ENCODE data around the gene AK5.

AK5 gene

GRCh38 chr1:77424236-77424635, 142.4 kb downstream of the AK5 start:
- H3K23ac ChIP-seq (ENCODE audit: low read depth, low read length, poor library complexity) = no peak overlapping the region

GRCh38 chr1:77428068-77428467, 146.2 kb downstream of the AK5 start:
- H3K9me3 ChIP-seq (replicated peaks in 1 of 2; ENCODE audit: control insufficient read depth in 2 of 2, insufficient read depth in 1 of 2, low read depth in 1 of 2, low read length in 2 of 2) = peaks cover 0 to 28% of the 10 kb centered on the region in 2 donors
- no peak overlapping the region for H3K4me2 ChIP-seq (ENCODE audit: insufficient read depth, low read length, poor library complexity, severe bottlenecking)
- no peaks in the 10 kb centered on the region for H3K36me3 ChIP-seq (replicated peaks in 1 of 2; ENCODE audit: control insufficient read depth in 2 of 2, insufficient read depth in 2 of 2, low read length in 2 of 2)
- H3K27ac ChIP-seq (replicated peaks; ENCODE audit: low read length) = no peak overlapping the region
- DNase-seq (ENCODE audit: low spot score) = no peak
- no peak overlapping the region for H2AK5ac ChIP-seq (ENCODE audit: low read depth, low read length)
- no peaks in the 10 kb centered on the region for H3K4me1 ChIP-seq (ENCODE audit: control insufficient read depth in 2 of 2, insufficient read depth in 1 of 2, low read depth in 1 of 2, low read length in 2 of 2)
- no peak overlapping the region for H3K4me3 ChIP-seq (ENCODE audit: low read length in 2 of 2)
- no peak overlapping the region for H3K23ac ChIP-seq (ENCODE audit: low read depth, low read length, poor library complexity)
- no peak overlapping the region for H2BK15ac ChIP-seq (ENCODE audit: low read length)
- H2AFZ ChIP-seq (ENCODE audit: low read length) = no peak overlapping the region
- no peak overlapping the region for H4K91ac ChIP-seq (ENCODE audit: low read depth, low read length, poor library complexity)
- no peak overlapping the region for H2BK5ac ChIP-seq (ENCODE audit: low read length)
- no peak overlapping the region for H3K4ac ChIP-seq (ENCODE audit: low read length)
- WGBS, 2 donors (ENCODE audit: extremely low coverage in 2 of 2, insufficient read length in 2 of 2, insufficient replicate concordance in 1 of 2) = no CpG with 5 or more reads among the region's 1 CpG
- no peak overlapping the region for H2BK12ac ChIP-seq (ENCODE audit: low read length)
- H2BK120ac ChIP-seq (ENCODE audit: low read depth, low read length) = no peak overlapping the region
- H3K9ac ChIP-seq (ENCODE audit: low read depth, low read length, poor library complexity) = no peak overlapping the region
- no peaks in the 10 kb centered on the region for H3K79me1 ChIP-seq (ENCODE audit: low read depth, low read length)
- H3K27me3 ChIP-seq (ENCODE audit: control insufficient read depth in 3 of 3, insufficient read depth in 3 of 3, low read depth in 1 of 3, low read length in 3 of 3) = no peaks in the 10 kb centered on the region
- H4K8ac ChIP-seq (ENCODE audit: low read depth, low read length) = no peak overlapping the region
- H3K18ac ChIP-seq (ENCODE audit: low read length) = no peak overlapping the region
- no peak overlapping the region for H3K14ac ChIP-seq (ENCODE audit: low read length)

More at GRCh38 chr1:77424236-77424635, 142.4 kb downstream of the AK5 start:
- Histone ChIP-seq H3K9ac (ENCODE audit: low read depth, low read length, poor library complexity) (no peak overlapping the region), H3K4me2 (ENCODE audit: insufficient read depth, low read length, poor library complexity, severe bottlenecking) (no peak overlapping the region), H3K14ac (ENCODE audit: low read length) (no peak overlapping the region), H2BK15ac (ENCODE audit: low read length) (no peak overlapping the region), H3K4ac (ENCODE audit: low read length) (no peak overlapping the region), H3K27me3 (ENCODE audit: control insufficient read depth in 3 of 3, insufficient read depth in 3 of 3, low read depth in 1 of 3, low read length in 3 of 3) (no peaks in the 10 kb centered on the region), H3K27ac (replicated peaks; ENCODE audit: low read length) (no peak overlapping the region), H3K79me1 (ENCODE audit: low read depth, low read length) (no peaks in the 10 kb centered on the region), H3K36me3 (replicated peaks in 1 of 2; ENCODE audit: control insufficient read depth in 2 of 2, insufficient read depth in 2 of 2, low read length in 2 of 2) (no peaks in the 10 kb centered on the region), H2AK5ac (ENCODE audit: low read depth, low read length) (no peak overlapping the region), H2AFZ (ENCODE audit: low read length) (no peak overlapping the region), H2BK120ac (ENCODE audit: low read depth, low read length) (no peak overlapping the region), H3K4me3 (ENCODE audit: low read length in 2 of 2) (no peak overlapping the region), H4K91ac (ENCODE audit: low read depth, low read length, poor library complexity) (no peak overlapping the region), H2BK5ac (ENCODE audit: low read length) (no peak overlapping the region), H3K4me1 (ENCODE audit: control insufficient read depth in 2 of 2, insufficient read depth in 1 of 2, low read depth in 1 of 2, low read length in 2 of 2) (no peaks in the 10 kb centered on the region), H3K9me3 (replicated peaks in 1 of 2; ENCODE audit: control insufficient read depth in 2 of 2, insufficient read depth in 1 of 2, low read depth in 1 of 2, low read length in 2 of 2) (peaks cover 0 to 32% of the 10 kb centered on the region in 2 donors), H3K18ac (ENCODE audit: low read length) (no peak overlapping the region), H2BK12ac (ENCODE audit: low read length) (no peak overlapping the region), H4K8ac (ENCODE audit: low read depth, low read length) (no peak overlapping the region)
- no peak for DNase-seq (ENCODE audit: low spot score)

- H3K4me3 ChIP-seq (ENCODE audit: low read length in 2 of 2) = no peak overlapping the region
- no peak for DNase-seq (ENCODE audit: low spot score)
These were observed 149.3 kb downstream of the AK5 start for GRCh38 chr1:77430966-77431690.

GRCh38 chr1:77433934-77434333, 152.1 kb downstream of the AK5 start:
- Histone ChIP-seq H2AFZ (ENCODE audit: low read length) (no peak overlapping the region), H2AK5ac (ENCODE audit: low read depth, low read length) (no peak overlapping the region), H3K9me3 (replicated peaks in 1 of 2; ENCODE audit: control insufficient read depth in 2 of 2, insufficient read depth in 1 of 2, low read depth in 1 of 2, low read length in 2 of 2) (peaks cover 0 to 5% of the 10 kb centered on the region in 2 donors), H3K27ac (replicated peaks; ENCODE audit: low read length) (no peak overlapping the region), H2BK12ac (ENCODE audit: low read length) (no peak overlapping the region), H3K4me1 (ENCODE audit: control insufficient read depth in 2 of 2, insufficient read depth in 1 of 2, low read depth in 1 of 2, low read length in 2 of 2) (no peaks in the 10 kb centered on the region), H3K36me3 (replicated peaks in 1 of 2; ENCODE audit: control insufficient read depth in 2 of 2, insufficient read depth in 2 of 2, low read length in 2 of 2) (no peaks in the 10 kb centered on the region), H3K4ac (ENCODE audit: low read length) (no peak overlapping the region), H4K91ac (ENCODE audit: low read depth, low read length, poor library complexity) (no peak overlapping the region), H2BK5ac (ENCODE audit: low read length) (no peak overlapping the region), H3K23ac (ENCODE audit: low read depth, low read length, poor library complexity) (no peak overlapping the region), H3K18ac (ENCODE audit: low read length) (no peak overlapping the region), H3K4me3 (ENCODE audit: low read length in 2 of 2) (no peak overlapping the region), H2BK120ac (ENCODE audit: low read depth, low read length) (no peak overlapping the region), H3K14ac (ENCODE audit: low read length) (no peak overlapping the region), H3K9ac (ENCODE audit: low read depth, low read length, poor library complexity) (no peak overlapping the region), H2BK15ac (ENCODE audit: low read length) (no peak overlapping the region), H3K79me1 (ENCODE audit: low read depth, low read length) (no peaks in the 10 kb centered on the region), H4K8ac (ENCODE audit: low read depth, low read length) (no peak overlapping the region), H3K27me3 (ENCODE audit: control insufficient read depth in 3 of 3, insufficient read depth in 3 of 3, low read depth in 1 of 3, low read length in 3 of 3) (no peaks in the 10 kb centered on the region), H3K4me2 (ENCODE audit: insufficient read depth, low read length, poor library complexity, severe bottlenecking) (no peak overlapping the region)
- WGBS, 2 donors (ENCODE audit: extremely low coverage in 2 of 2, insufficient read length in 2 of 2, insufficient replicate concordance in 1 of 2) = no CpG with 5 or more reads among the region's 3 CpGs
- no peak for DNase-seq (ENCODE audit: low spot score)

More at GRCh38 chr1:77430966-77431690, 149.3 kb downstream of the AK5 start:
- Histone ChIP-seq H3K18ac (ENCODE audit: low read length) (no peak overlapping the region), H3K36me3 (replicated peaks in 1 of 2; ENCODE audit: control insufficient read depth in 2 of 2, insufficient read depth in 2 of 2, low read length in 2 of 2) (no peaks in the 10 kb centered on the region), H3K4me1 (ENCODE audit: control insufficient read depth in 2 of 2, insufficient read depth in 1 of 2, low read depth in 1 of 2, low read length in 2 of 2) (no peaks in the 10 kb centered on the region), H2AFZ (ENCODE audit: low read length) (no peak overlapping the region), H3K4me2 (ENCODE audit: insufficient read depth, low read length, poor library complexity, severe bottlenecking) (no peak overlapping the region), H2BK120ac (ENCODE audit: low read depth, low read length) (no peak overlapping the region), H4K8ac (ENCODE audit: low read depth, low read length) (no peak overlapping the region), H3K14ac (ENCODE audit: low read length) (no peak overlapping the region), H2BK15ac (ENCODE audit: low read length) (no peak overlapping the region), H2AK5ac (ENCODE audit: low read depth, low read length) (no peak overlapping the region), H2BK5ac (ENCODE audit: low read length) (no peak overlapping the region), H3K79me1 (ENCODE audit: low read depth, low read length) (no peaks in the 10 kb centered on the region), H3K9me3 (replicated peaks in 1 of 2; ENCODE audit: control insufficient read depth in 2 of 2, insufficient read depth in 1 of 2, low read depth in 1 of 2, low read length in 2 of 2) (peaks cover 0 to 18% of the 10 kb centered on the region in 2 donors), H3K9ac (ENCODE audit: low read depth, low read length, poor library complexity) (no peak overlapping the region), H3K4ac (ENCODE audit: low read length) (no peak overlapping the region), H3K27me3 (ENCODE audit: control insufficient read depth in 3 of 3, insufficient read depth in 3 of 3, low read depth in 1 of 3, low read length in 3 of 3) (no peaks in the 10 kb centered on the region), H3K27ac (replicated peaks; ENCODE audit: low read length) (no peak overlapping the region), H3K23ac (ENCODE audit: low read depth, low read length, poor library complexity) (no peak overlapping the region), H4K91ac (ENCODE audit: low read depth, low read length, poor library complexity) (no peak overlapping the region), H2BK12ac (ENCODE audit: low read length) (no peak overlapping the region)
- WGBS, 2 donors (ENCODE audit: extremely low coverage in 2 of 2, insufficient read length in 2 of 2, insufficient replicate concordance in 1 of 2) = 100% methylated on average over 1 of the region's 4 CpGs; no CpG with 5 or more reads in 1 of the 2 donors
